DMS114 treated with DMSO at 0.1 percent for 48 hours (cell line): ENCODE measurements around the gene OPHN1.
"Not testable (repeated sequence)": the region's sequence is repeated elsewhere in the genome, so short reads cannot be mapped to it uniquely, and the experiment has no call there.

ENCODE experiments used
- DNase-seq: peaks from one replicate; lab custom pipeline; 2025; ENCODE audit not compliant: unreplicated experiment; lab: John Stamatoyannopoulos, UW

Gene OPHN1

GRCh38 chrX:68424719-68425118, 8.6 kb downstream of the OPHN1 start:
- no peak for DNase-seq

- no peak for DNase-seq
These were observed 10.8 kb downstream of the OPHN1 start for GRCh38 chrX:68422478-68422877.

GRCh38 chrX:68421636-68422035, 11.7 kb downstream of the OPHN1 start:
- no peak for DNase-seq

GRCh38 chrX:68420559-68420958, 12.7 kb downstream of the OPHN1 start:
- no peak for DNase-seq

- DNase-seq = no peak
These were observed 13.3 kb downstream of the OPHN1 start for GRCh38 chrX:68419975-68420374.

- DNase-seq = no peak
These were observed 15.6 kb downstream of the OPHN1 start for GRCh38 chrX:68417651-68418050.

- no peak for DNase-seq
These were observed 16.7 kb downstream of the OPHN1 start for GRCh38 chrX:68416592-68416991.

- DNase-seq = no peak
These were observed 18.0 kb downstream of the OPHN1 start for GRCh38 chrX:68415316-68415715.

GRCh38 chrX:68413254-68413653, 20.0 kb downstream of the OPHN1 start:
- no peak for DNase-seq

- DNase-seq = no peak
These were observed 21.6 kb downstream of the OPHN1 start for GRCh38 chrX:68411729-68412128.

- DNase-seq = no peak
These were observed 24.1 kb downstream of the OPHN1 start for GRCh38 chrX:68409194-68409593.

GRCh38 chrX:68403522-68403921, 29.8 kb downstream of the OPHN1 start:
- DNase-seq = no peak

GRCh38 chrX:68403038-68403437, 30.3 kb downstream of the OPHN1 start:
- no peak for DNase-seq

GRCh38 chrX:68402094-68402493, 31.2 kb downstream of the OPHN1 start:
- DNase-seq = no peak

- no peak for DNase-seq
These were observed 35.0 kb downstream of the OPHN1 start for GRCh38 chrX:68398291-68398690.

- DNase-seq = no peak
These were observed 36.3 kb downstream of the OPHN1 start for GRCh38 chrX:68396953-68397352.

- DNase-seq = not testable (repeated sequence)
These were observed 43.8 kb downstream of the OPHN1 start for GRCh38 chrX:68389419-68389960.

- no peak for DNase-seq
These were observed 45.5 kb downstream of the OPHN1 start for GRCh38 chrX:68387776-68388175.

GRCh38 chrX:68383540-68383939, 49.8 kb downstream of the OPHN1 start:
- no peak for DNase-seq

- not testable (repeated sequence) for DNase-seq
These were observed 55.7 kb downstream of the OPHN1 start for GRCh38 chrX:68377579-68377978.

- DNase-seq = no peak
These were observed 56.9 kb downstream of the OPHN1 start for GRCh38 chrX:68376373-68376772.

- no peak for DNase-seq
These were observed 57.5 kb downstream of the OPHN1 start for GRCh38 chrX:68375803-68376202.

GRCh38 chrX:68372665-68373064, 60.6 kb downstream of the OPHN1 start:
- DNase-seq = no peak

GRCh38 chrX:68369559-68369958, 63.7 kb downstream of the OPHN1 start:
- no peak for DNase-seq
